ENCODE results near the gene IL1R2.
A peak's percentile ranks its signal among the peaks of the same experiment; 100 is the strongest.

DNA sequence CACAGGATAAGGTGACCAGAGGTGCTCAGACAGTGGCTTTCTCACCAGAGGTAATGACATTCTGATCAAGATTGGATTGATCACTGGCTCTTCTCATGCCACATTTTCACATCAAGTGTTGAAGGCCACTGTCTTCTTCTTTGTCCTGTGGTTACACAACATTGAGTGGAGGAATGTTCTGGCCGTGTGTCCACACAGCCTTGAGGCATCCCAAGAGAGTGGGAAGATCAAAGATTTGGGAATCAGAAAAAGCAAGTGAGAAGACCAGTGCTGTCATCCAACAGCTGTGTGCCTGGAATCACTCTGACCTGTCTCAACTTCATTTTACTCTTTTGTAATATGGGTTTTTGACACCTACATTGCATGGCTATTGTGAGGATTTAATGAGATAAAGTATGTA is 67.4 kb downstream of the IL1R2 start:
- TF ChIP-seq EP300 (IDR thresholded peaks at IDR 0.05) (peak in 3 of 4 donors; percentile 28 to 59 (median 48)), POLR2A (IDR thresholded peaks at IDR 0.05) (no peak)
